B cell (primary cell): ENCODE data around the gene TNKS1BP1. TPM values are rescaled to one million over a fixed set of nuclear protein-coding genes. Genes with fewer than 3 reads are reported as not detected.
"Not testable (repeated sequence)": the region's sequence is repeated elsewhere in the genome, so short reads cannot be mapped to it uniquely, and the experiment has no call there.

Experiments used
- ATAC-seq: fragments of 200-7000 bp; cut with Tn5 transposase; one replicate; pipeline ENCODE4 v1.10.0; 2021; ENCODE audit warnings: low read depth, mild to moderate bottlenecking, moderate number of reproducible peaks, moderate library complexity
- CTCF ChIA-PET: fragments of 350-600 bp; sonication (Branson Sonifier 250); formaldehyde crosslinking; loops from one replicate; lab custom pipeline; 2021; ENCODE audit warnings: antibody characterized with exemption, inconsistent platforms; lab: Charles Lee
- POLR2A ChIA-PET: fragments of 350-600 bp; sonication (Branson Sonifier 250); formaldehyde crosslinking; loops from one replicate; lab custom pipeline; 2021; ENCODE audit warnings: antibody characterized with exemption; lab: Charles Lee
- DNase-seq: peaks from one replicate; pipeline ENCODE4 v3.0.0; 2013
- H2AFZ ChIP-seq: 2 replicates; pipeline ENCODE4 v1.6.1; 2012; ENCODE audit warnings: mild to moderate bottlenecking, low read depth, low read length; ENCODE audit not compliant: insufficient read depth, poor library complexity, severe bottlenecking
- H3K27ac ChIP-seq, 2 donors: 1 replicate in 1 of 2; 2 replicates in 1 of 2; pipeline ENCODE4 v1.5.1; 2012 to 2013; ENCODE audit warnings: low read length in 2 of 2, mild to moderate bottlenecking in 2 of 2, moderate library complexity in 1 of 2
- H3K27me3 ChIP-seq, 4 experiments: fragments of 200-600 bp in 1 of 4; sonication (generic) in 1 of 4; replicated peaks in 1 of 4; 1 replicate in 2 of 4; 2 replicates in 2 of 4; pipeline versions ENCODE4 v1.6.1 to v1.7.0; 2013 to 2016; ENCODE audit warnings: low read length in 3 of 4, mild to moderate bottlenecking in 2 of 4, mixed read lengths in 1 of 4, moderate library complexity in 1 of 4; ENCODE audit not compliant: insufficient read depth in 4 of 4, control insufficient read depth in 3 of 4; ENCODE audit errors: control extremely low read depth in 1 of 4
- H3K36me3 ChIP-seq, 2 experiments: replicated peaks in 1 of 2; 1 replicate in 1 of 2; 2 replicates in 1 of 2; pipeline versions ENCODE4 v1.6.1 to v1.7.1; 2013; ENCODE audit warnings: low read length in 1 of 2; ENCODE audit not compliant: insufficient read depth in 2 of 2, control insufficient read depth in 1 of 2; ENCODE audit errors: control extremely low read depth in 1 of 2, extremely low read depth in 1 of 2
- H3K4me1 ChIP-seq, 2 donors: fragments of 200-600 bp in 1 of 2; sonication (generic) in 1 of 2; 1 replicate in 1 of 2; 2 replicates in 1 of 2; pipeline versions ENCODE4 v1.5.1 to v1.6.1; 2013 to 2017; ENCODE audit warnings: low read length in 2 of 2; ENCODE audit not compliant: control insufficient read depth in 2 of 2, insufficient read depth in 2 of 2
- H3K4me2 ChIP-seq: replicated peaks from 2 replicates; pipeline ENCODE3; 2012; ENCODE audit warnings: mild to moderate bottlenecking, low read depth, low read length; ENCODE audit not compliant: poor library complexity, severe bottlenecking
- H3K4me3 ChIP-seq, 5 experiments: fragments of 200-600 bp in 1 of 5; sonication (generic) in 1 of 5; 1 replicate in 3 of 5; 2 replicates in 2 of 5; pipeline versions ENCODE4 v1.5.1 to v1.7.0; 2011 to 2016; ENCODE audit warnings: low read length in 4 of 5, mild to moderate bottlenecking in 4 of 5, low read depth in 2 of 5, control low read depth in 1 of 5, moderate library complexity in 1 of 5; ENCODE audit not compliant: insufficient read depth in 1 of 5; ENCODE audit errors: control extremely low read depth in 1 of 5, extremely low read depth in 1 of 5
- H3K79me2 ChIP-seq: fragments of 200-600 bp; sonication (generic); one replicate; pipeline ENCODE4 v1.6.0; 2016; ENCODE audit warnings: low read length; ENCODE audit not compliant: control insufficient read depth, insufficient read depth
- H3K9ac ChIP-seq: fragments of 200-600 bp; sonication (generic); 2 replicates; pipeline ENCODE4 v1.6.1; 2017; ENCODE audit warnings: mild to moderate bottlenecking, low read length, moderate library complexity
- H3K9me3 ChIP-seq, 3 donors: one replicate each; pipeline versions ENCODE4 v1.6.1 to v1.7.1; 2013; ENCODE audit warnings: low read length in 2 of 3; ENCODE audit not compliant: control insufficient read depth in 2 of 3, insufficient read depth in 1 of 3; ENCODE audit errors: control extremely low read depth in 1 of 3
- H4K20me1 ChIP-seq: 2 replicates; pipeline ENCODE4 v1.6.0; 2012; ENCODE audit warnings: mild to moderate bottlenecking, low read length; ENCODE audit not compliant: insufficient read depth, control insufficient read depth, poor library complexity, severe bottlenecking
- H3K27ac Mint-ChIP-seq: one replicate; pipeline ENCODE4 v1.8.0; 2021; ENCODE audit warnings: mixed read lengths
- H3K27me3 Mint-ChIP-seq: one replicate; pipeline ENCODE4 v1.8.0; 2021; ENCODE audit warnings: mixed read lengths
- H3K4me1 Mint-ChIP-seq: one replicate; pipeline ENCODE4 v1.8.0; 2021; ENCODE audit warnings: mixed read lengths
- H3K4me3 Mint-ChIP-seq: one replicate; pipeline ENCODE4 v1.8.0; 2021; ENCODE audit warnings: mixed read lengths
- H3K9me3 Mint-ChIP-seq: one replicate; pipeline ENCODE4 v1.8.0; 2022; ENCODE audit warnings: mixed read lengths; ENCODE audit not compliant: insufficient read depth
- CTCF ChIP-seq: fragments of 200-600 bp; IDR thresholded peaks from one replicate; pipeline ENCODE4 v1.8.0; 2022; ENCODE audit warnings: antibody characterized with exemption, mild to moderate bottlenecking
- EZH2 ChIP-seq: IDR thresholded peaks from 2 replicates; pipeline ENCODE4 v1.6.1; 2012; ENCODE audit warnings: borderline replicate concordance, low read depth, mild to moderate bottlenecking, moderate library complexity, low read length; ENCODE audit not compliant: insufficient read depth, poor library complexity, severe bottlenecking
- whole genome bisulfite sequencing: methylation state at CpG from one replicate; pipeline ENCODE4 v1.1.5; 2013; ENCODE audit warnings: missing lambda C conversion rate; ENCODE audit not compliant: insufficient coverage; 5-methylcytosine and 5-hydroxymethylcytosine counted together
- intact Hi-C: fragments of 100-400 bp; cut with micrococcal nuclease; formaldehyde crosslinking; loops from one replicate; pipeline ENCODE4 v1.10.0; 2022
- polyA plus RNA-seq: library from polyadenylated mRNA; depleted of rRNA; stranded (reverse); fragments of >200 nt; gene quantifications from 2 replicates; pipeline ENCODE4 v1.2.3, GENCODE V29; 2012
- total RNA-seq, 2 donors: library from RNA; stranded (reverse); fragments of 120-200 nt in 1 of 2; gene quantifications; 1 replicate in 1 of 2; 2 replicates in 1 of 2; pipeline versions ENCODE4 v1.2.3 to v1.2.4, GENCODE V29; 2013 to 2022

TNKS1BP1 gene
- total and polyA plus RNA-seq, 2 donors (not counting 1 experiment from before 2014, with no cell fraction given) = 2.2 to 12.2 TPM

- Histone ChIP-seq H3K27me3 (peaks cover 0 to 2% (median under 1%) of the 10 kb centered on the region in 4 experiments), H3K79me2 (no peaks in the 10 kb centered on the region), H3K4me1 (no peaks in the 10 kb centered on the region), H3K9ac (no peak overlapping the region), H3K27ac (no peak overlapping the region), H3K9me3 (no peaks in the 10 kb centered on the region), H3K4me3 (no peak overlapping the region), H2AFZ (no peak overlapping the region), H3K36me3 (no peaks in the 10 kb centered on the region), H4K20me1 (no peaks in the 10 kb centered on the region), H3K4me2 (no peak overlapping the region)
- no peak overlapping the region for H3K4me3 Mint-ChIP-seq
- no peaks in the 10 kb centered on the region for H3K9me3 Mint-ChIP-seq
- DNase-seq = no peak
- 88% methylated on average over 3 of the region's 7 CpGs for WGBS
- CTCF ChIA-PET = interaction anchor here (1.5 to 1.7 kb wide), 2 partner anchors 13 to 94 kb away, joined by 3 to 5 read pairs; no protein-coding TSS in a partner anchor
- TF ChIP-seq EZH2 = no peak
- no peak for TF ChIP-seq CTCF
- H3K4me1 Mint-ChIP-seq = no peaks in the 10 kb centered on the region
- POLR2A ChIA-PET = no interaction called here
- intact Hi-C loops = no loop called here
- no peak overlapping the region for H3K27ac Mint-ChIP-seq
- peaks cover 23% of the 10 kb centered on the region for H3K27me3 Mint-ChIP-seq
- no peak for ATAC-seq
Observed at GRCh38 chr11:57363131-57364080, 38.7 kb upstream of the TNKS1BP1 start.

GRCh38 chr11:57361926-57362325 is 37.2 kb upstream of the TNKS1BP1 start:
- POLR2A ChIA-PET = no interaction called here
- WGBS = 75% methylated on average over 1 of the region's 3 CpGs
- TF ChIP-seq EZH2 = no peak
- H3K4me3 Mint-ChIP-seq = no peak overlapping the region
- no peak overlapping the region for H3K4me2 ChIP-seq
- H3K27ac Mint-ChIP-seq = no peak overlapping the region
- H3K79me2 ChIP-seq = no peaks in the 10 kb centered on the region
- DNase-seq (no peak), ATAC-seq (no peak)
- no peak overlapping the region for H3K27ac ChIP-seq
- H3K9me3 ChIP-seq = no peaks in the 10 kb centered on the region
- CTCF ChIA-PET = interaction anchor here (1.5 to 2.1 kb wide), 3 partner anchors 12 to 96 kb away, joined by 3 to 10 read pairs (median 5); no protein-coding TSS in a partner anchor
- no peak overlapping the region for H3K9ac ChIP-seq
- no peaks in the 10 kb centered on the region for H4K20me1 ChIP-seq
- no peaks in the 10 kb centered on the region for H3K4me1 ChIP-seq
- intact Hi-C loops = no loop called here
- no peak overlapping the region for H2AFZ ChIP-seq
- peaks cover 21% of the 10 kb centered on the region for H3K27me3 Mint-ChIP-seq
- no peak overlapping the region for H3K4me3 ChIP-seq
- no peaks in the 10 kb centered on the region for H3K4me1 Mint-ChIP-seq
- peaks cover 0 to 2% (median under 1%) of the 10 kb centered on the region in 4 experiments for H3K27me3 ChIP-seq
- no peaks in the 10 kb centered on the region for H3K36me3 ChIP-seq
- H3K9me3 Mint-ChIP-seq = no peaks in the 10 kb centered on the region

- intact Hi-C loops, H3K4me3 ChIP-seq, H3K9ac ChIP-seq, H3K9me3 Mint-ChIP-seq, H3K4me1 Mint-ChIP-seq, H2AFZ ChIP-seq, H4K20me1 ChIP-seq, H3K4me1 ChIP-seq, H3K27ac Mint-ChIP-seq, H3K27me3 ChIP-seq, H3K4me3 Mint-ChIP-seq, H3K9me3 ChIP-seq, POLR2A ChIA-PET, H3K36me3 ChIP-seq, H3K4me2 ChIP-seq, DNase-seq, ATAC-seq, H3K27ac ChIP-seq, H3K79me2 ChIP-seq: not testable (repeated sequence)
- CTCF ChIA-PET = interaction anchor here (1.2 to 2.1 kb wide), 3 partner anchors 11 to 280 kb away, joined by 4 to 10 read pairs (median 5); no protein-coding TSS in a partner anchor
- H3K27me3 Mint-ChIP-seq = peaks cover 20% of the 10 kb centered on the region
Observed at GRCh38 chr11:57361420-57361819, 36.7 kb upstream of the TNKS1BP1 start.
